ENCODE measurements around the gene TRAP1.

GRCh38 chr16:3698941-3699340 lies 18.4 kb downstream of the TRAP1 start:
- TF ChIP-seq CTCF (conservative IDR thresholded peaks at IDR 0.05; ENCODE audit: low read length) (no peak), EZH2phosphoT487 (IDR thresholded peaks at IDR 0.05; ENCODE audit: borderline replicate concordance, low read depth, low read length) (no peak)

Measured in OCI-LY7 (cell line).